ENCODE data around the gene LRP2.
"Not testable (repeated sequence)": the region's sequence is repeated elsewhere in the genome, so short reads cannot be mapped to it uniquely, and the experiment has no call there.

The LRP2 gene

GRCh38 chr2:169348321-169349024 is 13.9 kb downstream of the LRP2 start:
- DNase-seq (ENCODE audit: low spot score): no peak

GRCh38 chr2:169345486-169346437 is 16.6 kb downstream of the LRP2 start:
- no peak for DNase-seq (ENCODE audit: low spot score)

- DNase-seq (ENCODE audit: low spot score): no peak
These were observed 17.4 kb downstream of the LRP2 start for GRCh38 chr2:169344736-169345485.

GRCh38 chr2:169343202-169343601 is 19.1 kb downstream of the LRP2 start:
- DNase-seq (ENCODE audit: low spot score): no peak

GRCh38 chr2:169339657-169340056 is 22.7 kb downstream of the LRP2 start:
- no peak for DNase-seq (ENCODE audit: low spot score)

- no peak for DNase-seq (ENCODE audit: low spot score)
These were observed 25.6 kb downstream of the LRP2 start for GRCh38 chr2:169336695-169337094.

- no peak for DNase-seq (ENCODE audit: low spot score)
These were observed 31.7 kb downstream of the LRP2 start for GRCh38 chr2:169330555-169331198.

GRCh38 chr2:169329688-169330554 is 32.4 kb downstream of the LRP2 start:
- no peak for DNase-seq (ENCODE audit: low spot score)

GRCh38 chr2:169328785-169329184 is 33.5 kb downstream of the LRP2 start:
- no peak for DNase-seq (ENCODE audit: low spot score)

- DNase-seq (ENCODE audit: low spot score): not testable (repeated sequence)
These were observed 34.5 kb downstream of the LRP2 start for GRCh38 chr2:169327837-169328236.

- not testable (repeated sequence) for DNase-seq (ENCODE audit: low spot score)
These were observed 36.4 kb downstream of the LRP2 start for GRCh38 chr2:169325886-169326285.

GRCh38 chr2:169324581-169325260 is 37.6 kb downstream of the LRP2 start:
- no peak for DNase-seq (ENCODE audit: low spot score)

GRCh38 chr2:169323841-169324240 is 38.5 kb downstream of the LRP2 start:
- DNase-seq (ENCODE audit: low spot score): no peak

GRCh38 chr2:169320561-169320960 is 41.8 kb downstream of the LRP2 start:
- DNase-seq (ENCODE audit: low spot score): no peak

- DNase-seq (ENCODE audit: low spot score): no peak
These were observed 47.0 kb downstream of the LRP2 start for GRCh38 chr2:169315357-169315756.

- not testable (repeated sequence) for DNase-seq (ENCODE audit: low spot score)
These were observed 54.0 kb downstream of the LRP2 start for GRCh38 chr2:169308349-169308748.

- DNase-seq (ENCODE audit: low spot score): not testable (repeated sequence)
These were observed 57.6 kb downstream of the LRP2 start for GRCh38 chr2:169304689-169305088.

GRCh38 chr2:169303579-169304305 is 58.6 kb downstream of the LRP2 start:
- DNase-seq (ENCODE audit: low spot score): no peak

GRCh38 chr2:169302364-169302763 is 60.0 kb downstream of the LRP2 start:
- no peak for DNase-seq (ENCODE audit: low spot score)

All from cerebellar cortex (tissue), 1 donor.